T-helper 9 cell (primary cell): ENCODE data around the gene IRF1.
"Not testable (repeated sequence)": the region's sequence is repeated elsewhere in the genome, so short reads cannot be mapped to it uniquely, and the experiment has no call there.

ENCODE experiments used
- DNase-seq: peaks from one replicate; pipeline ENCODE4 v3.0.0-alpha.2; 2020
- total RNA-seq, 2 donors: gene quantifications; one replicate each; lab custom pipeline; 2026; lab: John Stamatoyannopoulos, UW

The IRF1 gene, protein sequence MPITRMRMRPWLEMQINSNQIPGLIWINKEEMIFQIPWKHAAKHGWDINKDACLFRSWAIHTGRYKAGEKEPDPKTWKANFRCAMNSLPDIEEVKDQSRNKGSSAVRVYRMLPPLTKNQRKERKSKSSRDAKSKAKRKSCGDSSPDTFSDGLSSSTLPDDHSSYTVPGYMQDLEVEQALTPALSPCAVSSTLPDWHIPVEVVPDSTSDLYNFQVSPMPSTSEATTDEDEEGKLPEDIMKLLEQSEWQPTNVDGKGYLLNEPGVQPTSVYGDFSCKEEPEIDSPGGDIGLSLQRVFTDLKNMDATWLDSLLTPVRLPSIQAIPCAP
- 351 to 1,738 reads per million in 2 donors for total RNA-seq

DNA sequence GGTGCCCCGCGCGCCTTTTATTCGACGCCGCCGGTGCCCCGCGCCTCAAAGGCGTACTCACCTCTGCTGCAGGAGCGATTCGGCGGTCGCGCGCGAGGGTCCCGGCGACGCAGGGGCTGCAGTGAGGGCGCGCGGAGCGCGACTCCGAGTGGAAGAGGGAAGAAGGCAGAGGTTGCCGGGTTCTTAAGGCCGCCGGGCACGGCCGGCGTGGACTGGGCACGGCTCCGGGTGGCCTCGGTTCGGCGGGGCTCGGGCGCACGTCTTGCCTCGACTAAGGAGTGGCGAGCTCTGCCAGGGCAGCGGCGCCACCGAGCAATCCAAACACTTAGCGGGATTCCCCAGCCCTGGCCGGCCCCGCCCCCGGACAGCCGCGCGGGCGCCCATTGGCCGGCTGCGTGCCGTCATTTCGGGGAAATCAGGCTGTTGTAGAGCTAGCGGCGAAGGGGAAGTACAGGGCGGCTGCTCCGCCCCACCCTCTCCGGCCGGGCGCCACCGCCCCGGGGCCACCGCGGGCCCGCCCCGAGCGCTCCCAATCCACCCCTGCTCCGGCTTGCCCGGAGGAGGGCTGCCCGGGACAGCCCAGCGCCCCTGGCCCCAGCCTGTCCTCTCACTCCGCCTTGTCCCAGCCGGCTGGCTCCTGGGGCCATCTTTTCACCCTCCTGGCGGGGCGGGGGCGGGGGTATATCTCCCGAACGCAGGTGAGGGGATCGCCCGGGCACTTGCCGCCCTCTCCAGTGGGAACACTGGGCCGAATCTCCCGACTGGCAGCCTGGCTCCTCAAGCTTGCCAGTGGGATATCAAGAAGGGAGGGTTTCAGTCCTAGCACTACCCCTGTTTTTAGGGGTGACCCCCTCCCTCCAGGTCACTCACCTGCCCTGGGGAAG, at the start of gene IRF1:
Gene IRF1 (minus strand): TSS at position 290 of the 884 bp plus-strand sequence. CDS start 1,295 bp downstream, outside the sequence.
- DNase-seq, result peak; percentile 95

DNA sequence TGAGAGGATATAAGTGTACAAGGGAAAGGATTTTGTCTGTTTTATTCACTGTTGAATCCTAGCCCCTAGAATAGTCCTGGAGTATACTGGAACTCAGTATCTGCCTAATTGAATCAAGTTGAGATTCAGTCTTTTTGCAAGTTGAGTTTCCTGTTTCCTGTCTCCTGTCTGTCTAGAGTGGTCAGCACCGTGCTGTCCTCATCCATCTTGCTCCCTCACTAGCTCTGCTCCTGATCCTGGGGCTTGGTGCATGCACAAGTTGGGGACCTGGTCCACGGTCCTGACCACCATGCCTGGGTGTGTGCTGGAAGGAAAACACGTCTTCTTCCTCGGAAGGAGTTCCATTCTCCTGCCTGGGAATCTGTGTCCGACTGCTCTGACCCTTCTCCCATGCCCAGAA, 49.6 kb upstream of the IRF1 start:
- DNase-seq, result no peak

DNA sequence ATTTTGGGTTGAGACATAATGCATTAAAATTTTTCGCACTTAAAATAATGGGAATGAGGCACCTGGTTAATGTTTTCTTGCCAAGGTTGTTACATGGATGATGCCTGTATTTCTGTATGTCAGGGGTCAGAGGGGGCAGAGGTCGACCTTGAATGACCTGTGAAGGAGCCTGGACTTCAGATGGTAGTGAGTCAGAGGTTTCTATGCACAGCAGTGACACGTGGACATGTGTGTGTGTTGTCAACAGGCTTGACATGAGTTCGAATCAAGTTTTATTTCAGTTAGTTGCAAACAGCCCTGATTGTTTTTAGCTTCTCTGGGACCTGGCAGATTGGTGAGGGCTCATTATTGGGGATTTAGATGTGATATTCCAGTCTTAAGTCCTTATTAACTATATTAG, 49.1 kb upstream of the IRF1 start:
- DNase-seq, result no peak

DNA sequence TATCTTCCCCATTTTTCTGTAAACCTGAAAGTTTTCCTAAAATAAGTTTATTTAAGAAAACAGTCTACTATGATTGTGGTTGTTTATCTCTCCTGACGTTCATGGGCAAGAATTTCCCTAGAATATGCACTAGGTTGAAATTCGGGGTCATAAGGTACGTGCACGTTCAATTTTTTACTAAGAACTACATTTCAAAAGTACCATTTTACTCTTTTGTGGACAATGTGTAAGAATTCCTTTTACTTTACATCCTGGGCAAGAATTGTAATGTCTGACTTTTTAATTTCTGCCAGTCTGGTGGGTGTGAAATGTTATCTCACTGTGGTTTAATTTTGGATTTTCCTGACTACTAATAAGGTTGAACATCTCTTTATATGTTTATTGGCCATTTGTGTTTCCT, 40.4 kb upstream of the IRF1 start:
- no peak for DNase-seq

DNA sequence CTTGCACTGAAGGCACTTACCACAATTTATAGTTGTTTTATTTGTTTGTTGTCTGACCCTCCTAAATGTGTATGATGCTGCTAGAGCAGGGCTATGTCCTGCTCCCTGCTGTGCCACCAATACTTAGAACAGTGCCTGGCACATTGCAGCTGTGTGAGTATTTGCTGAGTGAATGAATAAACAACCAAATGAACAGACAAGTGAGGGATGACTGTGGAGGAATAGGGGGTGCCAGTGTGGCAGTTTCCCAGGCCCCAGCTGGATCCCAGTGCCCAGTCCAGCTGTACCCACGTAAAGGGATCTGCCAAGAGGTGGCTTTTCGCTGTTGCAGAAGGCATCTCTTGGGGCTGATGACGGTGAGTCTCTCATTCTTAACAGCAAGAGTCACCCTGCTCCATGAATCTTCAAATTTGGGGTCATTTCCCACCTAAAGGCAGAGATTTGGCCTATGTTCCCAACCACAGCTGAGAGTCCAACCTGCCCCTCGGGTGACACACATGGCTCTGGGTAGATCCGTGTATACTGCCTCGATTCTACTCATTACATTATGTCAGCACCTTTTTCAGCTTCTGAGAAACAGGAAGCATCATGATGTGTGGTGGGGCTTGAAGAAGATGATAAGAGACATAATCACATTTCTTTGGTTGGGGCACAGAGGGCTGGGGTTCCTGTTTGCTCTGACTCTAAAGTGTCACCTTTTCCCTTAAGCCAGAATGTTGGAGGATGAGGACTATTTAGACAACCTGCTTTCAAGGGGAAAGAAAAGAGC, 38.5 kb upstream of the IRF1 start:
- DNase-seq, result no peak

DNA sequence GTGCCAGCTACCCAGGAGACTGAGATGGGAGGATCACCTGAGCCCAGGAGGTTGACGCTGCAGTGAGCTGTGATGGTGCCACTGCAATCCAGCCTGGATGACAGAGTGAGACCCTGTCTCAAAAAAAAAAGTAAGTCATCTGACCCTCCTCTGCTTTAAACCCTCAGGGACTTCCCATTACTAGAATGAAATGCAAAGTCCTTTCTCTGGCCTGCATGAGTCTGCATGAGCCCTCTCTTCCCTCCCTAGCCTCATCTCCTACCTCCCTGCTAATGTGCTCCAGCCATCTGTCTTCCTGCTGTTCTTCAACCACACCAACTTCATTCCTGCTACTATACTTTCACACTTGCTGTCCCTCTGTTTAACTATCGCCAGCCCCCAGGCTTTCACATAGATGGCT, 37.4 kb upstream of the IRF1 start:
- DNase-seq, result no peak

DNA sequence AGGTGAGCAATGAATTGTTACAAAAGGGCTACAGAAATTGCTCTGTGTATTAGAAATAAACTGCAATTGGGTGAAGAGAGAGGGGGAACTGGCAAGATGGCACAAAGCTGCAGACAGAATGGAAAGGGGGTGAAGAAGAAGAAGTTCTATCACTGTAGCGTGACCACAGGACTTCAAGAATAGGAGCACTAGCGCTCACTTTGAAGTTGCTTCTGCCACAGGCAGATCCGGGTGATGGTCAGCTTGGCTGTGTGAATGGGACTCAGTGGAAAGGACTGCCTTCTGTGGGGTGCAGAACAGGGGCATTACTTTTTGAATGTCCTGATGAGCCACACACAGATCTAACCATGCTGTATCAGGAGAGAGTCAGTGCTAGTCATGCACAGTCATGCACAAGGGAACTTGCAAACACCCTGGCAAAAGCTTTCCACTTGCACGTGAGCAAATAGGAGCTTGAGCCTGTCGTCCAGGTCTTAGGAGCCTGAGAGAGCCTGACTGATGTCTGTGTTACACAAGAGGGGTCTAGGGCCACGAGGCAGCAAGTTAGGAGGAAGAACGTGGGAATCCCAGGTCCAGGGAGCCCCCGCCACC, 36.5 kb upstream of the IRF1 start:
- no peak for DNase-seq

DNA sequence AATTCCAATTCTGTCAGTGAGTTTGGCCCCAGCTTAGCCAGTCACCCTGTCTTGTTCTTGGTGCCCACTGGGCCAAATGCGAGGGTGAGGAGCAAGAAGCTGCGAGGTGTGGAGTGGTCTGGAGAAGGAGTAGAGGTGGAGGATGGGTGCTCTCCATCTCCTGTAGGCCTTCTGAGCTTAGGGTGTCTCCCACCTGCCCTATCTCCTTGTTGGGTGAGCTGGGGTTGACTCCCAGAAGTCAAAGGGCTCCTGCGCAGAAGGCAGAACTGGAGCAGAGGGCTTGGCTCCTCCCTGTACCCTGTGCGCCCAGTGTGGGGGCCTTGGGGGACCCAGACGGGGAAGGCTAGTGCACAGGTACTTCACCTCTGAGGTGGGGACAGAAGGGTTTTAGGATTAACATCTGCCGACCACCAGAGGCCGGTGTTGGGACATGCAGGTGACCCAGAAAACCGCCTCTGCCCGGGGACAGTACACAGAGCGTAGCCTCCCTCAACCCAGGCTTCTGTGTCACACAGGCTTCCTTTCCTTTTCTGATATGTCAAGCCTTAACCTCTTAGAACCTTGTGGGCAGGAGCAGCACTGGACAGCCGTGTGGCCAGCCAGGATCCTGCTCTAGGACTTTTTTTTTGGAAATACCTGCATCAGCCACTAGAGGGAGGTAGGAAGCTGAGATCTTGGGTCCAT, 35.9 kb upstream of the IRF1 start:
- peak; percentile 5 for DNase-seq

DNA sequence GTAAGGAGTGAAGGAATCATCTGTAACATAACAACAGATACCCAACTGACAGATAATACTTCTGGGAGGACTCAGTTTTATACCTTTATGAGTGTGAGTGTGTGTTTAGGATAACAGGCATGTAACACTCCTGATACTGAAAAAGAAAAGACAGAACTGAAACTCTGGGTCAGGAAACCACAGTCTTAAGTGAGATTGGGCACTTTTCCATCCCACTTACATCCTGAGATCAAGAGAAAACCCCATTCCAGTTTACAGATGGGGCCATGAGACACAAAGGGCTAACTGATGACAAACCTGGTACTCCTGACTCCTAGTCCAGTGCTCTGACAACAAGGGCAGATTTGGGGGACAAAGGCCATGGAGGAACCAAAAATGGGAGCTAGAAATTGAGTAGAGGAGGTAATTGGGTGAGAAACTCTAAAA, 34.7 kb upstream of the IRF1 start:
- no peak for DNase-seq

DNA sequence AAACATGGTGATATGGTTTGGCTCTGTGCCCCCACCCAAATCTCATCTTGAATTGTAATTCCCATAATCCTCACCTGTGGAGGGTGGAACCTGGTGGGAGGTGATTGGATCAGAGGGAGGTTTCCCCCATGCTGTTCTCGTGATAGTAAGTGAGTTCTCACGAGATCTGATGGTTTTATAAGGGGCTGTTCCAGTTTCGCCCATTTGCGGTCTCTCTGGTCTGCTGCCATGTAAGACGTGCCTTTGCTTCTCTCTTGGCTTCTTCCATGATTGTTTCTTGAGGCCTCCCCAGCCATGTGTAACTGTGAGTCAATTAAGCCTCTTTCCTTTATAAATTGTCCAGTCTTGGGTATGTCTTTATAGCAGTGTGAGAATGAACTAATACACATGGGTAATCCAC, 34.3 kb upstream of the IRF1 start:
- DNase-seq, result not testable (repeated sequence)

DNA sequence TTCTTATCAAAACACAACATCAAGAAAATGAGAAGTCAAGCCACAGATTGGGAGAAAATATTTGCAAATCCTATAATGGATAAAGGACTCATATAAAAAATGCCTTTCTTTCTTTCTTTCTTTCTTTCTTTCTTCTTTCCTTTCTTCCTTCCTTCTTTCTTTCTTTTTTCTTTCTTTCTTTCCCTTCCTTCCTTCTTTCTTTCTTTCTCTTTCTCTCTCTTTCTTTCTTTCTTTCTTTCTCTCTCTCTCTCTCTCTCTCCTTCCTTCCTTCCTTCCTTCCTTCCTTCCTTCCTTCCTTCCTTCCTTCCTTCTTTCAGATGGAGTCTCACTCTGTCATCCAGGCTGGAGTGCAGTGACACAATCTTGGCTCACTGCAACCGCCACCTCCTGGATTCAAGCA, 31.5 kb upstream of the IRF1 start:
- DNase-seq, result not testable (repeated sequence)

DNA sequence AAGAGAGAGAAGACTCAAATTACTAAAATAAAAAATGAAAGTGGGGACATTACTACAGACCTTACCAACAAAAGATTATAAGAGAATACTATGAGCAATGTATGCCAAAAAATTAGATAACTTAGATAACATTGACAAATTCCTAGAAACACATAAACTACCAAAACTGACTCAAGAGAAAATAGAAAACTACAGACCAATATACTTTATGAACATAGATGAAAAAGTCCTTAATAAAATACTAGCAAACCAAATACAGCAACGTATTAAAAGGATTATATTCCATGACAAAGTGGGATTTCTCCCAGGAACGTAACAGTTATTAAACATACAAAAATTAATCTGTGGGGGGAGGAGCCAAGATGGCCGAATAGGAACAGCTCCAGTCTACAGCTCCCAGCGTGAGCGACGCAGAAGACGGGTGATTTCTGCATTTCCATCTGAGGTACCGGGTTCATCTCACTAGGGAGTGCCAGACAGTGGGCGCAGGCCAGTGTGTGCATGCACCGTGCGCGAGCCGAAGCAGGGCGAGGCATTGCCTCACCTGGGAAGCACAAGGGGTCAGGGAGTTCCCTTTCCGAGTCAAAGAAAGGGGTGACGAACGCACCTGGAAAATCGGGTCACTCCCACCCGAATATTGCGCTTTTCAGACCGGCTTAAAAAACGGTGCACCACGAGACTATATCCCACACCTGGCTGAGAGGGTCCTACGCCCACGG, 23.2 kb upstream of the IRF1 start:
- DNase-seq, result not testable (repeated sequence)

DNA sequence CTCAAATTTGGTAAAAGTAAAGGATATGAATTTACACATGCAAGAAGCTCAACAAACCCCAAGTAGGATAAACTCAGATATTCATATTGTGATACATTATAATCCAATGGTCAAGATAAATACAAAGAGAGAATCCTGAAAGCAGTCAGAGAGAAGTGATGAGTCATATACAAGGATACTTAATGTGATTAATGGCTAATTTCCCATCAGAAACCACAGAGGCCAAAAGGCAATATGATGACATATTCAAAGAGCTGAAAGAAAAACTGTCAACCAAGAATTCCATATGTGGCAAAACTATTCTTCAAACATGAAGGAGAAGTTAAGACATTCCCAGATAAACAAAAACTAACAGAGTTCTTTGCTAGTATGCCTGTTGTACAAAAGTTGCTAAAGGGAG, 19.5 kb upstream of the IRF1 start:
- DNase-seq, result no peak

DNA sequence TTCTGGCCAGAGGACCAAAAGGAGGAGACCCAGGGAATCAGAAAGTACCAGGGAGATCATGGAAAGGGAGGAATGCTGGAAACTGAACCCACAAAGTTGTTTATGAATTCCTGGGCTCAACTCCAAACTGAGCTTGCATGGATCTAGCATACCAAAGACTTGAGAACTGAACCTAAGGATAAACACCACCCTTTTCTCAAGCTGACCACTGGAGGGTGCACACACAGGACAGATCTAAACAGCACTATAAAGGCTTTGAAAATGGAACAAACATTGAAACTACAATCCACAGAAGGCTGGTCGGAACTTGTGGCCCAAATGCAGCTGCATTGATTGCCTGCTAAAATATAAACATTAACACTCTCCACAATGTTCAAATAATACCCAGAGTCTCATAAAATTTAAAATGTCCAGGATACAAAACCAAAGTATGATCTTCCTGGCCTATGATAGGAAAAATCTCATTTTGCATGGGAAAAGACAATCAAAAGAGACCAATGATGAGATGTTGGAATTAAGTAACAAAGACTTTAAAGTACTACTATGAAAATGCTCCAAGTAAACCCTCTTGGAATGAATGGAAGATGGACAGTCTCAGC, 15.6 kb upstream of the IRF1 start:
- no peak for DNase-seq

DNA sequence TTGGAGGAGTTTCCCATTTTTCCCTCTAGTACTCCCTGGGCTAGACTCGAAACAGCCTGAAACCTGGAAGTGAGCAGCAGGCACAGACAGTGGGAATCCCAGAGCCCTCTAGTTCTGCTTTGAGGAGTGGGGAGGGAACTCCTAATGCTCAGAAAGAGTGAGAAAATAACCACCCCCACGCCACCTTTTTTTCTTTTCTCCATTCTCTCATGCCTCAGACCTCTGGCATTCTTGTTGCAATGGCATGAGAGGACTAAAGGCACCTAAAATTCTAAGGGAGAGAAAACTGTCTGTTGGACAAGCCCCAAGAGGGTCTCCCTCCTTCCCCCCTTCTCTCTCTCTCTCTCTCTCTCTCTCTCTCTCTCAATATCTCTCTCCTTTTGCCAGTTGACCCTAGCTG, 15.1 kb upstream of the IRF1 start:
- DNase-seq, result no peak

DNA sequence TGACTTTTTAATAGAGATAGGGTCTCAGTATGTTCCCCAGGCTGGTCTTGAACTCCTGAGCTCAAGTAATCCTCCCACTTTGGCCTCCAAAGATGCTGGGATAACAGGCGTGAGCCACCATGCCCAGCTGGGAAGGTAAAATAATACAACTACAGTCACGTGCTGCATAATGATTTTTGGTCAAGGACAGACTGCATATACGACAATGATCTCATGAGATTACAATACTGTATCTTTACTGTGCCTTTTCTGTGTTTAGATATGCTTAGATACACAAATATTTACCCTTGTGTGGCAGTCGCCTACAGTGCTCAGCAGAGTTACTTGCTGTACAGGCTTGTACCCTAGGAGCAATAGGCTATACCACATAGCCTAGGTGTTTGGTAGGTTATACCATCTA, 14.2 kb upstream of the IRF1 start:
- DNase-seq, result no peak

DNA sequence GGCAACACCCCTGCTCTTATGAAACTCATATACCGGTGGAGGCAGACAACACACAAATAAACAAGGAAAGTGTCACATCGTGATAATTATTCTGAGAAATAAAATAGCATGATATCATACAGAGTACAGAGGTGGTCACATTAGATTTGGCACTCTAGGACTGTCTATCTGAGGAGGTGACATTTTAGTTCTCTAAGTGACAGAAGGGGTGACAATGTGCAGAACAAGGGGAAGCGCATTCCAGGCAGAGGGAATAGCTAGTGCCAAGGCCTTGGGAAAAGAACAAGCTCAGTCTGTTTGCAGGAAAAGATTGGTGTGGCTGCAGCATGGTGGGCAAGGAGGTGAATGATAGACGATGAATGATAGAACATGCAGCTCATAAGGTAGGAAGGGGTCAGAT, 12.7 kb upstream of the IRF1 start:
- DNase-seq, result no peak

DNA sequence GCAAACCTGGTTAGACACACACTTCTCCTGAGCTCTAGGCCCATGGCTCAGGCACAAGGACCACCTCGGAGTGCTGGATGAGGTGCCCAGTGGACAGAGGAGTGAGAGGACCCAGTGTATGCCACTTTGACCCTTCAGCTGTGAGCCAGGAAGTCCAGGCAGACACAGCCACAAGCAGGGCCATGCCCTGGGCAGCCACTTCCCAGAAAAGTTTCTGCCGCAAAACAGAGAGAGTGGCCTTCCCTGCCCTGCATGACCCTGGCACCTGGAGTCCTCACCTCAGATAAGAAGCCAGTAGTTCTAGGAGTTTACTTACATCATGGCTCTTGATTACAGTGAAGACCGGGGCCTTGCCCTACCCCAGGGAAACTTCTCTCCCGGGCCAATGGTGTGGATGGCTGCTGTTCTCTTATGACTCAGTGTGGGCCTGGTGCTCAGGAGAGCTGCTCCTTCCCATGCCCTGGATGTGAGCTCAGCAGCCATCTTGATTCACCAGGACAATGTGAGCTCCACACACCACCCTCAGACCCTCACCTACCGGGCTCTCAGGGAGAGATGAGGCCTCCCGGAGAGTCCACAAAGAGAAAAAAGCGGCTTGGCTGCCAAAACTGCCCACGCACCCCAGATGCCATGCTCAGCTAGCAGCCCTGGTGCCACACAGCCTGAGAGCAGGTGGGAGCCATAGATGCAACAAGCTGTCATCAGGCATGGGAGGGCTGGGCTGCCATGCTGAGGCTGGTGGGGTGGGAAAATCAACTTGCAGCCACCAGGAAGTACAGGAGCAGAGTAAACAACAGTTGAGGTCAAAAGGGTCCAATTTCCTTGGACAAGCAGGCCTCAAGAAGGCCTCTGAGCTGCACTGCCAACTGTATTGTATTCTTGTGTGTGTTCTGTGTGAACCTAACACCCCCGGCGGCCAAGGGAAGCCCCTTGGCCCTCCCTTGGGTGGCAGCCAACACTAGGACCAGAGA, 11.7 kb upstream of the IRF1 start:
- DNase-seq, result no peak

DNA sequence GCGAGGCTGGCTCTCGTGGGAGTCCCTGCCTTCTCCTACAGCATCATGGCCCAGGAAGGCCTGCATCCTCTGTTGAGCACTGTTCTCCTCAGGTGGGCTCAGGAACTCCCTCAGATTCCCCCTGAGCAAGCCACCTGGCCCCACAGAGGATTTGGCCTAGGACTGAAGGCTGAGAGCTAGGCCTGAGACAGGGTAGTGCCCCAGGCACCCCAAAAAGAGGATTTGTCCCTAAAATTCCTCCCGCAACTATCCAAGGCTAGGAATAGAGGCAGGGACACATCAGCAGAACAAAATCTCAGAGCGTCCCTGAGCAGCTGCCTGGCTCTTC, 11.0 kb upstream of the IRF1 start:
- no peak for DNase-seq
